ENCODE results near the gene NALCN. TPM values are rescaled to one million over a fixed set of nuclear protein-coding genes. Genes with fewer than 3 reads are reported as not detected.

Gene NALCN
- total RNA-seq, 1 donor from 2014 or later, result 0.81 TPM

- no peak overlapping the region for H3K27ac Mint-ChIP-seq (ENCODE audit: unreplicated experiment)
- no peak overlapping the region for H3K4me3 Mint-ChIP-seq (ENCODE audit: unreplicated experiment)
- no peaks in the 10 kb centered on the region for H3K36me3 Mint-ChIP-seq (ENCODE audit: unreplicated experiment)
- TF ChIP-seq CTCF (IDR thresholded peaks at IDR 0.05; ENCODE audit: partially characterized antibody, unreplicated experiment), result no peak
- H3K4me1 Mint-ChIP-seq (ENCODE audit: low read depth, unreplicated experiment), result peaks cover 9% of the 10 kb centered on the region
- no peaks in the 10 kb centered on the region for H3K9me3 Mint-ChIP-seq (ENCODE audit: unreplicated experiment)
- no peak for DNase-seq
- H3K27me3 Mint-ChIP-seq (ENCODE audit: unreplicated experiment), result no peaks in the 10 kb centered on the region
These were observed 18.1 kb downstream of the NALCN start for GRCh38 chr13:101398191-101398590.

GRCh38 chr13:101397742-101398141 is 18.6 kb downstream of the NALCN start:
- H3K9me3 Mint-ChIP-seq (ENCODE audit: unreplicated experiment), result no peaks in the 10 kb centered on the region
- no peaks in the 10 kb centered on the region for H3K36me3 Mint-ChIP-seq (ENCODE audit: unreplicated experiment)

GRCh38 chr13:101394605-101395004 is 21.7 kb downstream of the NALCN start:
- no peak overlapping the region for H3K27ac Mint-ChIP-seq (ENCODE audit: unreplicated experiment)
- no peaks in the 10 kb centered on the region for H3K36me3 Mint-ChIP-seq (ENCODE audit: unreplicated experiment)
- H3K4me3 Mint-ChIP-seq (ENCODE audit: unreplicated experiment), result no peak overlapping the region
- peaks cover 13% of the 10 kb centered on the region for H3K4me1 Mint-ChIP-seq (ENCODE audit: low read depth, unreplicated experiment)
- no peak for TF ChIP-seq CTCF (IDR thresholded peaks at IDR 0.05; ENCODE audit: partially characterized antibody, unreplicated experiment)
- H3K27me3 Mint-ChIP-seq (ENCODE audit: unreplicated experiment), result no peaks in the 10 kb centered on the region
- H3K9me3 Mint-ChIP-seq (ENCODE audit: unreplicated experiment), result no peaks in the 10 kb centered on the region
- DNase-seq, result no peak

More at GRCh38 chr13:101397742-101398141, 18.6 kb downstream of the NALCN start:
- no peak overlapping the region for H3K27ac Mint-ChIP-seq (ENCODE audit: unreplicated experiment)
- no peak for DNase-seq
- H3K4me3 Mint-ChIP-seq (ENCODE audit: unreplicated experiment), result no peak overlapping the region
- TF ChIP-seq CTCF (IDR thresholded peaks at IDR 0.05; ENCODE audit: partially characterized antibody, unreplicated experiment), result no peak
- no peaks in the 10 kb centered on the region for H3K27me3 Mint-ChIP-seq (ENCODE audit: unreplicated experiment)
- peaks cover 13% of the 10 kb centered on the region for H3K4me1 Mint-ChIP-seq (ENCODE audit: low read depth, unreplicated experiment)

- H3K4me3 Mint-ChIP-seq (ENCODE audit: unreplicated experiment), result no peak overlapping the region
- H3K27me3 Mint-ChIP-seq (ENCODE audit: unreplicated experiment), result no peaks in the 10 kb centered on the region
- no peaks in the 10 kb centered on the region for H3K36me3 Mint-ChIP-seq (ENCODE audit: unreplicated experiment)
- no peaks in the 10 kb centered on the region for H3K9me3 Mint-ChIP-seq (ENCODE audit: unreplicated experiment)
- H3K4me1 Mint-ChIP-seq (ENCODE audit: low read depth, unreplicated experiment), result peaks cover 13% of the 10 kb centered on the region
- peak overlapping the region; percentile 26 for H3K27ac Mint-ChIP-seq (ENCODE audit: unreplicated experiment)
- DNase-seq, result no peak
- no peak for TF ChIP-seq CTCF (IDR thresholded peaks at IDR 0.05; ENCODE audit: partially characterized antibody, unreplicated experiment)
These were observed 23.2 kb downstream of the NALCN start for GRCh38 chr13:101393140-101393539.

- Mint-ChIP-seq H3K27ac (ENCODE audit: unreplicated experiment) (no peak overlapping the region), H3K36me3 (ENCODE audit: unreplicated experiment) (no peaks in the 10 kb centered on the region), H3K9me3 (ENCODE audit: unreplicated experiment) (no peaks in the 10 kb centered on the region), H3K4me3 (ENCODE audit: unreplicated experiment) (no peak overlapping the region), H3K27me3 (ENCODE audit: unreplicated experiment) (no peaks in the 10 kb centered on the region), H3K4me1 (ENCODE audit: low read depth, unreplicated experiment) (peaks cover 14% of the 10 kb centered on the region)
- no peak for DNase-seq
- TF ChIP-seq CTCF (IDR thresholded peaks at IDR 0.05; ENCODE audit: partially characterized antibody, unreplicated experiment), result no peak
These were observed 25.8 kb downstream of the NALCN start for GRCh38 chr13:101390461-101390860.

Data from glutamatergic neuron (in vitro differentiated cells).